Trophoblast cell (in vitro differentiated cells and primary cell): ENCODE measurements around the gene SLC10A7.

Experiments used
- DNase-seq, 2 donors: peaks; one replicate each; pipeline ENCODE4 v3.0.0-alpha.2; 2016
- H2AFZ ChIP-seq: 2 replicates; pipeline ENCODE4 v1.6.1; 2013; ENCODE audit warnings: low read length, moderate library complexity, mild to moderate bottlenecking; ENCODE audit not compliant: insufficient read depth, poor library complexity
- H2AK5ac ChIP-seq: 2 replicates; pipeline ENCODE4 v1.6.1; 2013; ENCODE audit warnings: mild to moderate bottlenecking, low read length
- H2BK120ac ChIP-seq: 2 replicates; pipeline ENCODE4 v1.6.1; 2013; ENCODE audit warnings: low read length, mild to moderate bottlenecking, moderate library complexity; ENCODE audit not compliant: insufficient read depth, poor library complexity
- H2BK12ac ChIP-seq: 2 replicates; pipeline ENCODE4 v1.6.1; 2013; ENCODE audit warnings: mild to moderate bottlenecking, low read length, moderate library complexity
- H2BK5ac ChIP-seq: 2 replicates; pipeline ENCODE4 v1.6.1; 2013; ENCODE audit warnings: low read length, low read depth, moderate library complexity, mild to moderate bottlenecking; ENCODE audit not compliant: poor library complexity
- H3K14ac ChIP-seq: 2 replicates; pipeline ENCODE4 v1.6.1; 2013; ENCODE audit warnings: mild to moderate bottlenecking, low read length
- H3K18ac ChIP-seq: 2 replicates; pipeline ENCODE4 v1.6.1; 2013; ENCODE audit warnings: mild to moderate bottlenecking, low read length
- H3K23ac ChIP-seq: 2 replicates; pipeline ENCODE4 v1.6.1; 2013; ENCODE audit warnings: low read length
- H3K27ac ChIP-seq: 2 replicates; pipeline ENCODE4 v1.5.1; 2013; ENCODE audit warnings: low read depth, mild to moderate bottlenecking, inconsistent platforms, low read length, moderate library complexity
- H3K27me3 ChIP-seq: 2 replicates; pipeline ENCODE4 v1.6.1; 2013; ENCODE audit warnings: inconsistent platforms, mild to moderate bottlenecking, low read length, moderate library complexity; ENCODE audit not compliant: insufficient read depth
- H3K36me3 ChIP-seq, 2 experiments: 1 replicate in 1 of 2; 2 replicates in 1 of 2; pipeline ENCODE4 v1.6.1; 2013; ENCODE audit warnings: low read length in 2 of 2, mild to moderate bottlenecking in 2 of 2, moderate library complexity in 1 of 2; ENCODE audit not compliant: insufficient read depth in 2 of 2, control insufficient read depth in 1 of 2
- H3K4ac ChIP-seq: 2 replicates; pipeline ENCODE4 v1.6.1; 2013; ENCODE audit warnings: low read depth, mild to moderate bottlenecking, low read length, moderate library complexity
- H3K4me1 ChIP-seq, 2 experiments: 1 replicate in 1 of 2; 2 replicates in 1 of 2; pipeline ENCODE4 v1.6.1; 2013; ENCODE audit warnings: low read length in 2 of 2, mild to moderate bottlenecking in 2 of 2, moderate library complexity in 1 of 2; ENCODE audit not compliant: insufficient read depth in 2 of 2, control insufficient read depth in 1 of 2
- H3K4me2 ChIP-seq: 2 replicates; pipeline ENCODE4 v1.6.1; 2013; ENCODE audit warnings: inconsistent platforms, mild to moderate bottlenecking, low read length, moderate library complexity
- H3K4me3 ChIP-seq: 2 replicates; pipeline ENCODE4 v1.5.1; 2013; ENCODE audit warnings: mild to moderate bottlenecking, low read depth, low read length, inconsistent platforms
- H3K79me1 ChIP-seq: one replicate; pipeline ENCODE4 v1.6.1; 2013; ENCODE audit warnings: low read length
- H3K79me2 ChIP-seq: 2 replicates; pipeline ENCODE4 v1.6.1; 2013; ENCODE audit warnings: low read length, mild to moderate bottlenecking; ENCODE audit not compliant: control insufficient read depth, insufficient read depth, poor library complexity
- H3K9ac ChIP-seq: 2 replicates; pipeline ENCODE4 v1.6.1; 2013; ENCODE audit warnings: mild to moderate bottlenecking, low read length
- H3K9me3 ChIP-seq: 2 replicates; pipeline ENCODE4 v1.6.1; 2013; ENCODE audit warnings: low read depth, mild to moderate bottlenecking, control low read depth, inconsistent platforms, low read length; ENCODE audit not compliant: insufficient read depth
- H4K12ac ChIP-seq: 2 replicates; pipeline ENCODE4 v1.6.1; 2013; ENCODE audit warnings: low read depth, mild to moderate bottlenecking, low read length, moderate library complexity
- H4K8ac ChIP-seq: 2 replicates; pipeline ENCODE4 v1.6.1; 2013; ENCODE audit warnings: low read depth, mild to moderate bottlenecking, low read length, moderate library complexity
- H4K91ac ChIP-seq: one replicate; pipeline ENCODE4 v1.6.1; 2013; ENCODE audit warnings: low read depth, mild to moderate bottlenecking, low read length, moderate library complexity
- WGBS: extraction: QIAGEN DNeasy Blood & Tissue Kit; methylation state at CpG from one replicate; pipeline ENCODE4 v1.1.7; 2013; ENCODE audit warnings: missing lambda C conversion rate; ENCODE audit not compliant: insufficient read length, insufficient coverage; ENCODE audit errors: extremely low coverage; 5-methylcytosine and 5-hydroxymethylcytosine counted together

The SLC10A7 gene

DNA sequence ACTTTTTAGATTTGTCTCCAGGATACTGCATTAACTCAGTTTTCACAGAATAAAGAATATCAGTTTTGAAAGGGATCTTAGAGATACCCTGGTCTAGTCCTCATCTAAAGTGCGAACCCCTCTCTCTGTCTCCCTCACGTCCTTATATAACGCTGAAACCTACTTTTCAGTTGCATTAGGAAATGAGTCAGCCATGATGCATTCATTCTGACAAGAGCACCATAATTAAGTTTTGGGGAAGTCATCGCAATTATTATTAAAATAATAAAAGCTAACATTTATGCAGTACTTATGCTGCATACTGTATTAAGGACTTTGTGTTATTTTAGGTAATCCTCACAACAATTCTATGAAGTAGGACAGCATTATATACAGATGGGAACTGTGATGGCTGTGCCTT, 191.3 kb downstream of the SLC10A7 start:
- Histone ChIP-seq H4K12ac (no peak overlapping the region), H2BK120ac (no peak overlapping the region), H2BK5ac (no peak overlapping the region), H3K4ac (no peak overlapping the region), H3K4me1 (no peaks in the 10 kb centered on the region), H3K9ac (no peak overlapping the region), H3K36me3 (no peaks in the 10 kb centered on the region), H2AK5ac (no peak overlapping the region), H3K14ac (no peak overlapping the region), H3K9me3 (no peaks in the 10 kb centered on the region), H3K4me2 (no peak overlapping the region), H3K27me3 (no peaks in the 10 kb centered on the region), H4K8ac (no peak overlapping the region), H3K23ac (no peak overlapping the region), H2AFZ (no peak overlapping the region), H2BK12ac (no peak overlapping the region), H4K91ac (no peak overlapping the region), H3K79me1 (no peaks in the 10 kb centered on the region), H3K4me3 (no peak overlapping the region), H3K27ac (no peak overlapping the region), H3K18ac (no peak overlapping the region), H3K79me2 (no peaks in the 10 kb centered on the region)
- no CpG with 5 or more reads among the region's 4 CpGs for WGBS
- DNase-seq: no peak

DNA sequence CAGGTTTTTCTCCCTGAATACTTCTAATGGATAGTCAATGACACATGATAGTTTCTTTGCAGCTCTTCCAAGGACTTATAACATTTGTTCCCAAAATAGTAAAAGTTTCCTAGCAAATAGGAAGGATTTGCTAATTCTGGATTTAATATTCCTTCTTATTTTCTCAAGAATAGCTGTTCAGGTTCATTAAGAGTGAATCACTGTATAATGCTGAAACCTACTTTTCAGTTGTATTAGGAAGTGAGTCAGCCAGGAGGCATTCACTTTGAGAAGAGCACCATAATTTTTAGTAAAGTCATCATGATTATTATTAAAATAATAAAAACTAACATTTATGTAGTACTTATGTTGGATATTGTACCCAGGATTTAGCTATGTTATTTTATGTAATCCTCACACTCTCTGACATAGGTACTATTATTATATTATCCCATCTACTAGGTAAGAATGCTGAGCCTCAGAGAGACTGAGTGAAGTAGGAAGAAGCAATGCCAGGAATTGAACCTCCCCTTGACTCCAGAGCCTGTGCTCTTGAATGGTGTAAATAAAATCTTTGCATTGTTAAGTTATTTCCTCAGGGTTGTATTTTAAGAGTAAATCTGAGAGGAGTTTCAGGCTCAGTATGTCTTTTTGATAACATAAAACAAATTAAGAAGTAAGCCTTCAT, 192.6 kb downstream of the SLC10A7 start:
- no peak overlapping the region for H3K4me2 ChIP-seq
- no peaks in the 10 kb centered on the region for H3K9me3 ChIP-seq
- DNase-seq: peak in 1 of 2 donors; percentile 16
- no peak overlapping the region for H3K27ac ChIP-seq
- H3K9ac ChIP-seq: no peak overlapping the region
- H2AK5ac ChIP-seq: no peak overlapping the region
- H4K8ac ChIP-seq: no peak overlapping the region
- H3K18ac ChIP-seq: no peak overlapping the region
- H3K79me1 ChIP-seq: no peaks in the 10 kb centered on the region
- no peak overlapping the region for H2BK12ac ChIP-seq
- no peak overlapping the region for H2BK5ac ChIP-seq
- no peaks in the 10 kb centered on the region for H3K36me3 ChIP-seq
- H2BK120ac ChIP-seq: no peak overlapping the region
- H3K23ac ChIP-seq: no peak overlapping the region
- H3K79me2 ChIP-seq: no peaks in the 10 kb centered on the region
- H4K91ac ChIP-seq: no peak overlapping the region
- no peak overlapping the region for H4K12ac ChIP-seq
- H3K4me3 ChIP-seq: no peak overlapping the region
- H3K14ac ChIP-seq: no peak overlapping the region
- H2AFZ ChIP-seq: no peak overlapping the region
- H3K4ac ChIP-seq: no peak overlapping the region
- no peaks in the 10 kb centered on the region for H3K27me3 ChIP-seq
- H3K4me1 ChIP-seq: no peaks in the 10 kb centered on the region

DNA sequence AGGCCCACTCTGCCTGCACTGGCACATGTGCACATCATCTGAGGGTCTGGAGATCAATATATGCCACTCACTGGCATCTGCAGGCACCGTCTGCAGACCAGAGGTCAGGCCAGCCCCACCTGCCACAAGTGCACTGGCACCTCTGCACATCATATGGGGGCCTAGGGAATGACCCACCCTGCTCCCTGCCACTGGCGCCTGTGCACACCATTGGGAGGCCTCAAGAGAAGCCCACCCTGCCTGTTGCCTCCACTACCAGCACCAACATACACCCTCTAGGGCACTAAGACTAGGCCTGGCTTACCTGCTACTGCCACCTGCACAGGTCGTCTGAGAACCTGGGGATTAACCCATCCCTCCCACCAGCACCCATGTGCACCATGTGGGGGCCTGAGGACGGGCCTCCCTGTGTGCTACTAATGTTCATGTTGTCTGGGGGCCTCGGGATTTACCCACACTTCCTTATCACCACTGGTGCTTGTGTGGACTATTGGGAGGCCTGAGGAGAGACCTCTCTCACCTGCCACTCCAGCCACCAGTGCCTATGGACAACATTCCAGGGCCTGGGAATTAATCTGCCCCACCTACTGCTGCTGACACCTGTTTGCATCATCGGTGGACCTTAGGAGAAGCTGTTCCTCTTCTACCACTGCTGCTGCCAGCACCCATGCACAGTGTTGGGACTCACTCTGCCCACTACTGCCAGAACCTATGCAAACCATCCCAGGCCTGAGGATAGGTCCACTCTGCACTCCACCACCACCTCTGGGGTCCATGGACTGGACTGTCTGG, 193.7 kb downstream of the SLC10A7 start:
- Histone ChIP-seq H4K12ac (no peak overlapping the region), H2AK5ac (no peak overlapping the region), H3K18ac (no peak overlapping the region), H2AFZ (no peak overlapping the region), H3K9ac (no peak overlapping the region), H3K4me2 (no peak overlapping the region), H2BK120ac (no peak overlapping the region), H3K14ac (no peak overlapping the region), H2BK5ac (no peak overlapping the region), H4K91ac (no peak overlapping the region), H4K8ac (no peak overlapping the region), H3K4me1 (no peaks in the 10 kb centered on the region), H3K23ac (no peak overlapping the region), H3K79me1 (no peaks in the 10 kb centered on the region), H3K4me3 (no peak overlapping the region), H3K4ac (no peak overlapping the region), H3K36me3 (no peaks in the 10 kb centered on the region), H3K9me3 (no peaks in the 10 kb centered on the region), H3K27me3 (no peaks in the 10 kb centered on the region), H2BK12ac (no peak overlapping the region), H3K27ac (no peak overlapping the region), H3K79me2 (no peaks in the 10 kb centered on the region)
- WGBS: no CpG with 5 or more reads among the region's 6 CpGs
- no peak for DNase-seq

DNA sequence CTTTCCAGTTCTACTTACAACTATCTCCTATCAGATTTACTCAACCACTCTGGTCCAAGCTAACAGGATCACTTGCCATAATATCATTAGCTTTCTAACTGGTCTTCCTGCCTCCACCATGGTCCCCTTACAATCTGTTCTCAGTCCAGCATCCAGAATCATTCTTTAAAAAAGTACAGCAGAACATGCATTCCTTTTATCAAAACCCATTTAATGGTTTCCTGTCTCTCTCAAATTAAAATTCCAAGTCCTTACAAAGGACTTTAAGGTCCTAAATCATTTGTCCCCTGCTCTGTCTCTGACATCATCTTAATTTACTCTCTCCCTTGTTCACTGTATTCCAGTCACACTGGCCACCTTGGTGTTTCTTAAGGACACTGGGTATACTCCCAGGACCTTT, 202.8 kb downstream of the SLC10A7 start:
- no peak overlapping the region for H3K27ac ChIP-seq
- DNase-seq: no peak
- no peak overlapping the region for H3K14ac ChIP-seq
- H4K91ac ChIP-seq: no peak overlapping the region
- H3K27me3 ChIP-seq: no peaks in the 10 kb centered on the region
- no peaks in the 10 kb centered on the region for H3K36me3 ChIP-seq
- no peak overlapping the region for H3K4me3 ChIP-seq
- H3K79me2 ChIP-seq: no peaks in the 10 kb centered on the region
- no peak overlapping the region for H2AK5ac ChIP-seq
- no peak overlapping the region for H4K8ac ChIP-seq
- no peak overlapping the region for H3K4me2 ChIP-seq
- no peaks in the 10 kb centered on the region for H3K4me1 ChIP-seq
- H3K4ac ChIP-seq: no peak overlapping the region
- H3K18ac ChIP-seq: no peak overlapping the region
- H2BK120ac ChIP-seq: no peak overlapping the region
- H3K9ac ChIP-seq: no peak overlapping the region
- no peak overlapping the region for H2AFZ ChIP-seq
- no peak overlapping the region for H2BK12ac ChIP-seq
- H3K79me1 ChIP-seq: no peaks in the 10 kb centered on the region
- no peaks in the 10 kb centered on the region for H3K9me3 ChIP-seq
- H3K23ac ChIP-seq: no peak overlapping the region
- no peak overlapping the region for H2BK5ac ChIP-seq
- no peak overlapping the region for H4K12ac ChIP-seq
